ENCODE measurements around the gene WDSUB1. TPM values are rescaled to one million over a fixed set of nuclear protein-coding genes. Genes with fewer than 3 reads are reported as not detected.

Gene WDSUB1
- total RNA-seq, 2 donors from 2014 or later: 2.6 to 5.9 TPM

GRCh38 chr2:159202568-159203071 is 83.9 kb downstream of the WDSUB1 start:
- Histone ChIP-seq H3K4me1 (peaks cover 10% of the 10 kb centered on the region), H3K27me3 (no peaks in the 10 kb centered on the region), H3K27ac (peak overlapping the region in 2 of 4 donors; percentile 33 to 48), H3K9me3 (no peaks in the 10 kb centered on the region), H3K4me3 (no peak overlapping the region), H3K36me3 (replicated peaks in 1 of 2; ENCODE audit: insufficient read depth in 1 of 2, low read depth in 2 of 2) (no peaks in the 10 kb centered on the region)
- intact Hi-C loops (cut with DNase I): no loop called here
- WGBS, 2 donors: 20 to 55% methylated on average over 3 to 4 of the region's 4 CpGs
- ATAC-seq: peak; percentile 94
- peak; percentile 57 to 84 (median 76) for DNase-seq
- TF ChIP-seq CTCF (IDR thresholded peaks at IDR 0.05) (no peak), POLR2A (IDR thresholded peaks at IDR 0.05) (no peak)

GRCh38 chr2:159201360-159202063 is 85.0 kb downstream of the WDSUB1 start:
- Histone ChIP-seq H3K36me3 (replicated peaks in 1 of 2; ENCODE audit: insufficient read depth in 1 of 2, low read depth in 2 of 2) (peaks cover 0 to 4% of the 10 kb centered on the region in 2 donors), H3K9me3 (no peaks in the 10 kb centered on the region), H3K27me3 (no peaks in the 10 kb centered on the region), H3K27ac (no peak overlapping the region), H3K4me1 (peaks cover 10% of the 10 kb centered on the region), H3K4me3 (no peak overlapping the region)
- DNase-seq: no peak
- TF ChIP-seq POLR2A (IDR thresholded peaks at IDR 0.05) (no peak), CTCF (IDR thresholded peaks at IDR 0.05) (no peak)
- ATAC-seq: no peak
- 72 to 78% methylated on average over 8 of the region's 8 CpGs for WGBS, 2 donors
- intact Hi-C loops (cut with DNase I): no loop called here

GRCh38 chr2:159200498-159200897 is 86.0 kb downstream of the WDSUB1 start:
- ATAC-seq: no peak
- Histone ChIP-seq H3K4me1 (peaks cover 10% of the 10 kb centered on the region), H3K9me3 (no peaks in the 10 kb centered on the region), H3K27ac (no peak overlapping the region), H3K36me3 (replicated peaks in 1 of 2; ENCODE audit: insufficient read depth in 1 of 2, low read depth in 2 of 2) (peaks cover 0 to 6% of the 10 kb centered on the region in 2 donors), H3K4me3 (no peak overlapping the region), H3K27me3 (no peaks in the 10 kb centered on the region)
- WGBS, 2 donors: 74 to 82% methylated on average over 1 of the region's 1 CpG
- no peak for TF ChIP-seq POLR2A (IDR thresholded peaks at IDR 0.05)
- no peak for TF ChIP-seq CTCF (IDR thresholded peaks at IDR 0.05)
- DNase-seq: no peak
- intact Hi-C loops (cut with DNase I): no loop called here

GRCh38 chr2:159199761-159200465 is 86.6 kb downstream of the WDSUB1 start:
- H3K36me3 ChIP-seq (replicated peaks in 1 of 2; ENCODE audit: insufficient read depth in 1 of 2, low read depth in 2 of 2): peaks cover 0 to 6% of the 10 kb centered on the region in 2 donors
- DNase-seq (no peak), ATAC-seq (no peak)
- H3K27me3 ChIP-seq: no peaks in the 10 kb centered on the region
- TF ChIP-seq CTCF (IDR thresholded peaks at IDR 0.05) (no peak), POLR2A (IDR thresholded peaks at IDR 0.05) (no peak)
- no peak overlapping the region for H3K4me3 ChIP-seq
- no peak overlapping the region for H3K27ac ChIP-seq
- no peaks in the 10 kb centered on the region for H3K9me3 ChIP-seq
- H3K4me1 ChIP-seq: peaks cover 10% of the 10 kb centered on the region
- intact Hi-C loops (cut with DNase I): no loop called here
- WGBS, 2 donors: 90 to 92% methylated on average over 4 of the region's 4 CpGs
